GM21825 (cell line): ENCODE results near the gene SMLR1.
"Not testable (repeated sequence)": the region's sequence is repeated elsewhere in the genome, so short reads cannot be mapped to it uniquely, and the experiment has no call there.

Experiments used
- ATAC-seq: cut with Tn5 transposase; IDR thresholded peaks from one replicate; pipeline ENCODE4 v1.9.1; 2021; ENCODE audit warnings: mild to moderate bottlenecking, moderate library complexity; ENCODE audit not compliant: unreplicated experiment

The SMLR1 gene

DNA sequence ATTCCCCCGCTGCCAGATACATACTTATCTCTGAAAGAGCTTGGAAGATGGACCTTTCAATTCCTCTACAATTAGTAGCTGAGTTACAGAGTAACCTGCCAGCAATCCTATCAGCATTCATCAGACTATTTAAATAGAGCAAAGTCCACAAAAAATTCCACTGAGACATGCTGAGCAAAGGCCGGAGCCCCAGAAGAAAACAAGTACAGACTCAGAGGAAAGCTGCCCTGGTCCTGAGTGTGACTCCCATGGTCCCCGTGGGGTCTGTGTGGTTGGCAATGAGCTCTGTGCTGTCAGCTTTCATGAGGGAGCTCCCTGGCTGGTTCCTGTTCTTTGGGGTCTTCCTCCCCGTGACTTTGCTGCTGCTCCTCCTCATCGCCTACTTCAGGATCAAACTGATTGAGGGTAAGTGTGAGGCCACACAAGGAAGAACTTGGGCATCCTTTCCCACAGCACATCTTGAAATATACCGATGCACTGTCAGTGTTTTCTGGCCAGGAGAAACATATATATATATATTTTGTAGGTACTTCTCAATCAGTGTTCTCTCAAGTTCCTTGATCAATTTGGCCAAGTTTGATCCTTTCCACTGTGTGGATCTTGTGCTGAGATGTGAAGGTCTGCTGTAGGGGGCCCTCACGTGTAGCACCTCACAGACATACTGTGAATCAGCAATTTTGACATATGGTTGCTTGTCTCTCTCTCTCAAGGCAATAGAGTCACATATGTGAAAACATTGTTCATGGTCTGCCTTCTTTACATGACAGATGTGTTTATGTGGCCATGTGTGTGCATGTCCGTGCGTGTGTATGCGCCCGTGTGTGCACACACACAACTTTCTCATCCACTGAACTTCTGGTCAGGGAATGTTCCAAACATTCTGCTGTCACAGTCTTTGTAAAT is at the start of gene SMLR1:
Gene SMLR1 (plus strand): TSS at position 160 of the 903 bp plus-strand sequence. CDS start 8 bp downstream, at position 168.
- ATAC-seq = no peak

DNA sequence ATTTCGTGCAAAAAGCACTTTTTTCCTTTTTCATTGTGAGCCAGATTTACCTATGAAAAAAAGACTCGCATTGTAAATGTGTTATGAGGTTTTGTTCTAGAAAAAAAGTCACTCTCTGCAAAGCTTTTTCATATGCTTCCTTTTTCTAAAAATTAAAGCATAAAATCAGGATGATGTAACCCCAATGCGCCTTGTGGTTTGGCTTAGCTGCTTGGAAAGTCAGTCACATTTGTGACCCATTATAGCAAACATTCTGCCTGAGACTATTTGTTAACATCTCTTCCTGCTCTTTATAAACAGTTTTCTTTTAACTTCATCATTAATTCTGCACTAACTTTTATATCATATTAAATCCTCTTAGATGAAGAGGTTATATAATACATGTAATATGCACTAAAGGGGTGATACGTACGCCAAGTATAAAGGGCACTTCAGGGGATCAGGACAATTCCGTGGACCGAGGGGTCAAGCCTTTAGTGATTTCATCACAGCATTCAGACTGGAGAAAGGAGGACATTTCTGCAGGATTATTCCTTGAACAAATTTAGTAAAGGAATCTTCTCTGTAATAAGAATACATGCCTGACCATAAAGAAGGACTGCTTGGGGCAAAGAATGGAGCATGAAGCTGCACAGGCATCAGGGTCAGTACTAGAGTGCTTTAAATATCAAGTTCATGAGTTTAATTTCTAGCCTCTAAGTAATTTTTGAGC is 48.1 kb upstream of the SMLR1 start:
- ATAC-seq = no peak

DNA sequence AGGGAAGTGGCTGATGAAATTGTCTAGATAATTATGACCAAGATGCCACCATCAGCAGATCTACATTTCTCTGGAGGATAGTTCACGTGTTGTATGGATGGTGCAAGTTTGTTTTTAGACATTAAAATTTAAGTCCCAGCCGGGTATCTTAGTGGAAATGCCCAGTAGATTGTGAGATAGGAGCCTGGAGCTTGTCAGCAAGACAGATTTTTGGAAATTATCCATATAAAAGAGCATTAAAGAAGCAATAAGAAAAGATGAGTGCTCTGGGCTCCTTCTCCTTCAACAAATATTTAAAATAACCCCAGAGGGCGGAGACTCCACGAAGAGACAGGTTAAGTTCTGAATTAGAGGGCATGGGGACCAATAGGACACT is 47.6 kb upstream of the SMLR1 start:
- no peak for ATAC-seq

DNA sequence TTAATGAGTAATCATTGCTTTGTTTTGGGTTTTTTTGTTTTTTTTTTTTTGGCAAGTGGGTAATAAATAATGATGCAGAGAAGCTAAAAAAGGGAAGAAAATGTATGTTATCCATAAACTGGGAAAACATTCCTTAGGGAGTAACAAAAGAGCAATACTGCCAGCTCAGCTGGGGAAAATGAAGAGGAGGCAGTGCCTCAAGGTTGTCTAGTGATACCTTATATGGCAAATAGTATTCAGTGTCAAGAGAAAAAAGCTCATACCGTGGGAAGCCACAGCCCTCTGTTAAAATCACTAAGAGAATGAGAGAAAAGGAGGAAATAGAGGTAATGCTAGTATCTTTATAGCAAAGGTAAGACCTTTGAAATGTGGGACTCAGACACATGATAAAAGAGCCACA is 47.1 kb upstream of the SMLR1 start:
- no peak for ATAC-seq

DNA sequence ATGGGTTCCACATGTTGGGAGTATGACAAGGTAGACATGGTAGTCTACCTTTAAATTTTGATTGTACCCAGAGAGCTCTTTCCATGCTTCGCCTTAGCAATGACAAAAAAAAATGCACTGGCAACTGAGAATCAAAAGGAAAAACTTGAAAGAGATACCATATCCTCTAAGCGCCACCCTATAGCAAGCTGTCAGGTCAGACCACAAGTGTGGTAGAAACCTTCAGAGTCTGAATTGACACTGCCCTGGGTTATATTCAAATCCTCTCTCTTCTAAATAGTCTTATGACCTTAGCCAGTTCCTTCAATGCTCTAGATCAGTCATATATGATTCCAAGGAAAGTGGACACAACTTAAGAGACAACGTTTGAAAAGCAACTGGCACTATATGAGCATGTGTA is 45.6 kb upstream of the SMLR1 start:
- no peak for ATAC-seq

DNA sequence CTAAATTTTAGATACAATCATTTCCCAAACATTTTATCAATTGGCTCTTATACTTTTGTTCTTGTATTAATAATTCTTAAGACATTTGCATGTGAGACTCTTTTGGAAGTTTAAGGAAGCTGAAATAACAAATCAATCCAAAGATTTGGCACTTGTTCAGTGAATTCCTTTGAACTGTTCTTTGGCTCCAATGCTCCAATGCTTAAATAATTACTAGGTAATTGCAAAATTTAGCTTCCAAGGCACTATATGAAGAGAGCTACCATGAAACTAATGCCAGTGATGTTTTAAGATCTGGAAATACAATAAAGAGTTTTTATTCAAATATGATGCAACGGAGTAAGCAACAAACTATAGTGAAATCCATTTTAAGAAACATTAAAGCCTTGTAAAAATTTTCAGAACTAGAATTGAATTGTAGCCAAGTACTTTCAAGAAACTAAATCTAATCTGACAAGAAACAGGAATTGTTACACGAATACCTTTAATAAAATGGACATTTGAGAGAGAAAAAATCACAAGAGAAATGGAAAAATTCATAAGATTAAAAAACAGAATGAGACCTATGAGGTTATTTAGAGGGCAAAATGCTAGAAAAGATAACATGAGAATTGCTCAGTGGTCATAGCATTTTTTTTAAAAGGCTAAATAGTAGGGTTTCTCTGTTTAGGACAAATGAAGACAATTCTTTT is 43.6 kb upstream of the SMLR1 start:
- no peak for ATAC-seq

DNA sequence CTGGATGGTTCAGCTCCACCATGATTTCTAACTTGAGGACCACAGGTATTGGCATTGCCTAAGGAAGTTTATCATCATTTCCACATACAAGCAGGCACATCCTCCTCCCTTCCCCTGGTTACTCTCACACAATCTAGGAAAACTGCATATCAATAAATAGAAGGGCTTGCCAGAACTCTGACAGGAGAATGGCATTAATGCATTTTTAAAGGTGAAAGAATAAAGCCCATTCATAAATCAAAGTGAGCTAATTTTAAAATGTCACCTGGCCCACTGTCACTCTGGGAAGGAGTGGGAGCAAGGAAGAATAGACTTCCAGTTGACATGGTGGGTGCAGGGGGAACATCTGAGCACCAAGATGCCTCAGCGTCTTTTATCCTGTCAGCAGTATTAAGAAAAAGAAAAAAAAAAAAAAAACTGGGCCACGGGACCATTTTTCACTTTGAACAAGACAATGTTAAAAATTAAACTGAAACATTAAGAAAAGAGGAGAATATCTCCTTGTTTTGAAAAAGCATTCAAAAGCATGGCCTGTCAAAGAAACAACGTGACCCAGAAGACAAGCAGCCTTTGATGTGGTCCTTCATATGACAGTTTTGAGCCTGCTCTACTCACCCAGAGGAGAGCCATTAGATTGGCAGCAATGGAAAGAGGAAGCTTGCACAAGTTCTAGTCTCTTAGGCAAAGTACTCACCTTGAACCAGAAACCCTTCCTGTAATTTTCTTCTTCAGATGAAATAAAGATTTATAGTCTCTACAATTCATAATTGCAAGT is 39.3 kb upstream of the SMLR1 start:
- ATAC-seq = no peak

DNA sequence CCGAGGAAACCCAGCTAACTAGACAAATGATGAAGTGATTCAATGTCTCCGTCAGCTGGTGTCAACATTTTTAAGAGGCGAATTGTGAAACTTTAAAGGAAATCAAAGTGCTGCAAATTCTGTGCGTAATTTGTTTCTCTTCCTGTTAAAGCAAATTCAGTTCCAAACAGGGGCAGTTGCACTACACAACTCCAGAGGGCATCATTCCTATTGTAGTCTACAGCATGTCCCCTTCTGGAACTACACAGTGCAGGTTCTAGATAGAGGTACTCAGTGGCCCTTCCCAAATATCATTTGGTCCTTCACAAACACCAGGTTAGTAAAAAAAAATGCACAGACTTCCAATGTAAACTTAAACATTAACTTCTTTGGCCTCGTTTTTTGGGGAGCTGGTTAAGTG is 38.3 kb upstream of the SMLR1 start:
- ATAC-seq = no peak

GRCh38 chr6:130794010-130794697 is 33.1 kb upstream of the SMLR1 start:
- no peak for ATAC-seq

DNA sequence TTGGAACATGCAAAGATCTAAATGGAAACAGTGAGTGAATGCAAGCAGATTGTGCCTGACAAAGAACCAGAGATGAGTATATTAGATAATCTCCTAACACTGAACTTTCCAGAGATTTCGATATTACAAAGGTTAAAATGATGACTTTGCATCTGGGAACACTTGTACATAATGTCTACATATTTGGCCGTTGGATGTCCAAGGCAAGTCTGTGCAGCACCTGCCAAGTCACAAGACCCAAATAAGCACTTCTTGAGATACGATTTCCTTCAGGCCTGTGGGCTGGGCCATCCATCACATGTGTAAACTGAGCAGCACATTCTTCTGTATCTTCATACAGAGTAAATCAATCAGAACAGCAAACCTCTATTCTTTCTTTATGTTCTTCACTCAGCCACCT is 32.5 kb upstream of the SMLR1 start:
- no peak for ATAC-seq

GRCh38 chr6:130796313-130796905 is 30.8 kb upstream of the SMLR1 start:
- ATAC-seq = no peak

GRCh38 chr6:130797061-130797460 is 30.1 kb upstream of the SMLR1 start:
- no peak for ATAC-seq

DNA sequence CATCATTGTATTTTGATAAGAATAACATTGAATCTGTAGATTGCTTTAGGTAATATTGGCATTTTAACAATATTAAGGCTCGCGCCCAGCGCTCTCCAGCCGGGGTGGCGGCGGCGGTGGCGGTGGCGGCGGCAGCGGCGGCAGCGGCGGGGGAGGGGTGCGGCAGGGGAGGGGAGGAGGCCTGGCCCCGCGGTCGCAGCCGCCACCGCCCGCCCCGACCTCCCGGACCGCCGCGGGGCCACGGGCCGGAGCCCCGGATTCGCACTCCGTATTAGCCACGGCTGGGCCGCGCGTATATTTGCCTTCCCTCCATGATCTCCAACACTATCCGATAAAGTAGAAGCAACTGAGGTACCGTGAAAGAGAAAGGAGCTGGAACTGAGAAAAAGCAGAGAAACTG is 25.8 kb upstream of the SMLR1 start:
- not testable (repeated sequence) for ATAC-seq

DNA sequence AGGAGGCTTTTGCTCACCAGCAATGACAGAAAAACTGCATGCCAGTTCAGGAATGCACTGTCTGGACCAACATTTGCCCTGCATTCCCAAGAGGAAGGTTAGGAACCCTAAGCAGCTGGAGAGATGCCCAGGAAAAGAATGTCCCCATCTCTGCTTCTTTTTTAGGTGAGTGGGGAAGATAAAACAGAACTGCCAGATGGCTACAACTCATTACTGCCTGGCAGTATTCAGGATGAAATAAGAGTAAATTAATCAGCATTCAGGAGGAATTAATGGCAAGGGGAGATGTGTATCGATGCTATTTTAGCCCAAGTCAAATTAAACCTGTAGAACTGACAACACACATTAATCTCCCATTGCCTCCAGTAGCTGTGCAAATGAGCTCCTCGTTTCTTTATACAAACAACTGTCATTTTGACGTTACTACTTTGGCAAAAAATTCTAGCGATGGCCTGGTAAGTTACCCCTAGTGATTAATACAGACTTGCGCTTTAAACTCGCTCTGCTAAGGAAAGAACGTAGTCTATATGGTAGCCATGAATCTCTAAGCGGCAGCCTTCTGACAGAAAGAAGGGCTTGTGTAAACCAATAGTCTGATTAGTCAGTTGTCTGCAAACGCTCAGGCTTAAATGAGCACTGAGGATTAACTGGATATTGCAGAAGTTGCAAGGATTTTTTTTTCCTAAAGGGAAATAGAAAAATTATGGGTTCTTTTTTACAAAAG is 16.7 kb upstream of the SMLR1 start:
- no peak for ATAC-seq

DNA sequence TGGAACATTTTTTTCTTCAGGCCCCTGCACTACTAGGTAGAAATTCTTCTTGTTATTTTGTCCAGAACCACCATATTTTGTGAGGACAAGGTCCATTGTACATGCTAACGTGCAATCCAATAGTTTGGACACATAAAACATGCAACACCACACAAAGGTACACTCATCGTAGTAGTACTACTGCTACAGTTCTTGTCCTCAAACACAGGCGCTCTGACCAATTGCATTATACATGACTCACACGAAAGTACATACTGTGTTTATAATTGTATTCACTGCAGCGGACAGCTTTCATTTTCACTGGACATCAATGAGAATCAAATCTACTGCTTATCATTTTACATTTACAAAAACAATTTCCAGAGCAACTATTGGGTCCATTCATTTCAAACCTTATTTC is 15.3 kb upstream of the SMLR1 start:
- ATAC-seq = no peak

- ATAC-seq = no peak
Measured at GRCh38 chr6:130814506-130814905, 12.7 kb upstream of the SMLR1 start.

GRCh38 chr6:130815200-130816071 is 11.8 kb upstream of the SMLR1 start:
- no peak for ATAC-seq

- no peak for ATAC-seq
Measured at GRCh38 chr6:130822736-130823135, 4.5 kb upstream of the SMLR1 start.
